22Rv1 (cell line): Measurements from ENCODE around the gene RASGRP2.

Experiments
- ZFX ChIP-seq: fragments of 450-650 bp; IDR thresholded peaks from 2 replicates; pipeline ENCODE4 v1.6.1; 2017; ENCODE audit warnings: antibody characterized with exemption, borderline replicate concordance
- TF ChIP-seq, protein P1 (sequence below): fragments of 450-650 bp; IDR thresholded peaks from 2 replicates; pipeline ENCODE4 v1.5.1; 2017; ENCODE audit warnings: mild to moderate bottlenecking

GRCh38 chr11:64760759-64761420, 16.9 kb upstream of the RASGRP2 start:
- TF ChIP-seq, protein P1, sequence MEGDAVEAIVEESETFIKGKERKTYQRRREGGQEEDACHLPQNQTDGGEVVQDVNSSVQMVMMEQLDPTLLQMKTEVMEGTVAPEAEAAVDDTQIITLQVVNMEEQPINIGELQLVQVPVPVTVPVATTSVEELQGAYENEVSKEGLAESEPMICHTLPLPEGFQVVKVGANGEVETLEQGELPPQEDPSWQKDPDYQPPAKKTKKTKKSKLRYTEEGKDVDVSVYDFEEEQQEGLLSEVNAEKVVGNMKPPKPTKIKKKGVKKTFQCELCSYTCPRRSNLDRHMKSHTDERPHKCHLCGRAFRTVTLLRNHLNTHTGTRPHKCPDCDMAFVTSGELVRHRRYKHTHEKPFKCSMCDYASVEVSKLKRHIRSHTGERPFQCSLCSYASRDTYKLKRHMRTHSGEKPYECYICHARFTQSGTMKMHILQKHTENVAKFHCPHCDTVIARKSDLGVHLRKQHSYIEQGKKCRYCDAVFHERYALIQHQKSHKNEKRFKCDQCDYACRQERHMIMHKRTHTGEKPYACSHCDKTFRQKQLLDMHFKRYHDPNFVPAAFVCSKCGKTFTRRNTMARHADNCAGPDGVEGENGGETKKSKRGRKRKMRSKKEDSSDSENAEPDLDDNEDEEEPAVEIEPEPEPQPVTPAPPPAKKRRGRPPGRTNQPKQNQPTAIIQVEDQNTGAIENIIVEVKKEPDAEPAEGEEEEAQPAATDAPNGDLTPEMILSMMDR, result no peak
- no peak for TF ChIP-seq ZFX
